Choroid plexus epithelial cell (primary cell): ENCODE results near the gene CTNNA2.

ENCODE experiments used
- DNase-seq: peaks from one replicate; pipeline ENCODE4 v3.0.0-alpha.2; 2010; ENCODE audit warnings: low read depth
- H3K4me3 ChIP-seq: 2 replicates; pipeline ENCODE4 v1.5.1; 2011; ENCODE audit warnings: low read depth, mild to moderate bottlenecking, control low read depth, low read length, moderate library complexity
- CTCF ChIP-seq: conservative IDR thresholded peaks from 2 replicates; pipeline ENCODE4 v1.5.1; 2011; ENCODE audit warnings: low read depth, mild to moderate bottlenecking, control low read depth, inconsistent platforms, low read length, moderate library complexity

CTNNA2 gene

GRCh38 chr2:79832511-79833234 is 319.8 kb downstream of the CTNNA2 start:
- TF ChIP-seq CTCF = no peak
- DNase-seq = no peak
- H3K4me3 ChIP-seq = no peak overlapping the region

- TF ChIP-seq CTCF = no peak
- no peak for DNase-seq
- no peak overlapping the region for H3K4me3 ChIP-seq
These were observed 320.5 kb downstream of the CTNNA2 start for GRCh38 chr2:79833235-79833878.

- DNase-seq = no peak
- TF ChIP-seq CTCF = no peak
- no peak overlapping the region for H3K4me3 ChIP-seq
These were observed 323.1 kb downstream of the CTNNA2 start for GRCh38 chr2:79835911-79836310.

- TF ChIP-seq CTCF = no peak
- H3K4me3 ChIP-seq = no peak overlapping the region
- no peak for DNase-seq
These were observed 331.2 kb downstream of the CTNNA2 start for GRCh38 chr2:79844011-79844410.

GRCh38 chr2:79846878-79847277 is 334.0 kb downstream of the CTNNA2 start:
- no peak overlapping the region for H3K4me3 ChIP-seq
- no peak for TF ChIP-seq CTCF
- no peak for DNase-seq

- no peak for DNase-seq
- no peak for TF ChIP-seq CTCF
- no peak overlapping the region for H3K4me3 ChIP-seq
These were observed 336.4 kb downstream of the CTNNA2 start for GRCh38 chr2:79849241-79849640.

- no peak for DNase-seq
- TF ChIP-seq CTCF = no peak
- H3K4me3 ChIP-seq = no peak overlapping the region
These were observed 337.1 kb downstream of the CTNNA2 start for GRCh38 chr2:79849949-79850348.
